Measurements from ENCODE around the gene PCDHGA1.
"Not testable (repeated sequence)": the region's sequence is repeated elsewhere in the genome, so short reads cannot be mapped to it uniquely, and the experiment has no call there.

PCDHGA1 gene

GRCh38 chr5:141430332-141431113 is 100.2 kb downstream of the PCDHGA1 start, which contains the start of gene PCDHGA12:
Gene PCDHGA12, plus strand, starts transcription at chr5:141430507. Its CDS starts 253 bp downstream, at chr5:141430760.
- peaks cover 10% of the 10 kb centered on the region for H3K4me1 Mint-ChIP-seq
- H3K9me3 Mint-ChIP-seq, result peaks cover 13% of the 10 kb centered on the region
- H3K36me3 Mint-ChIP-seq, result peaks cover 11% of the 10 kb centered on the region

GRCh38 chr5:141431286-141431685 is 101.0 kb downstream of the PCDHGA1 start:
- peak overlapping the region; percentile 31 for H3K4me3 Mint-ChIP-seq
- ATAC-seq, result no peak
- peaks cover 13% of the 10 kb centered on the region for H3K9me3 Mint-ChIP-seq
- H3K36me3 Mint-ChIP-seq, result peaks cover 11% of the 10 kb centered on the region
- peaks cover 10% of the 10 kb centered on the region for H3K4me1 Mint-ChIP-seq
- H3K27ac Mint-ChIP-seq, result no peak overlapping the region
- DNase-seq (ENCODE audit: low spot score in 2 of 2), result no peak

More at GRCh38 chr5:141430332-141431113, 100.2 kb downstream of the PCDHGA1 start, which contains the start of gene PCDHGA12:
- no peak for ATAC-seq
- no peak for DNase-seq (ENCODE audit: low spot score in 2 of 2)
- no peak within 1 kb of the TSS for H3K27ac Mint-ChIP-seq
- H3K4me3 Mint-ChIP-seq, result peak within 1 kb of the TSS; percentile 31

- Mint-ChIP-seq H3K36me3 (peaks cover 11% of the 10 kb centered on the region), H3K4me1 (peaks cover 10% of the 10 kb centered on the region), H3K9me3 (peaks cover 13% of the 10 kb centered on the region)
- H3K27ac Mint-ChIP-seq; DNase-seq (ENCODE audit: low spot score in 2 of 2); ATAC-seq; H3K4me3 Mint-ChIP-seq: not testable (repeated sequence)
Measured at GRCh38 chr5:141432308-141432707, 102.0 kb downstream of the PCDHGA1 start.

- peaks cover 11% of the 10 kb centered on the region for H3K36me3 Mint-ChIP-seq
- peaks cover 10% of the 10 kb centered on the region for H3K4me1 Mint-ChIP-seq
- H3K27ac Mint-ChIP-seq; ATAC-seq; DNase-seq (ENCODE audit: low spot score in 2 of 2); H3K4me3 Mint-ChIP-seq: not testable (repeated sequence)
- H3K9me3 Mint-ChIP-seq, result peaks cover 13% of the 10 kb centered on the region
Measured at GRCh38 chr5:141432726-141433125, 102.4 kb downstream of the PCDHGA1 start.

GRCh38 chr5:141434006-141434405 is 103.7 kb downstream of the PCDHGA1 start:
- Mint-ChIP-seq H3K4me1 (peaks cover 10% of the 10 kb centered on the region), H3K9me3 (peaks cover 9% of the 10 kb centered on the region), H3K36me3 (peaks cover 11% of the 10 kb centered on the region), H3K4me3 (no peak overlapping the region), H3K27ac (no peak overlapping the region)
- ATAC-seq, result no peak
- no peak for DNase-seq (ENCODE audit: low spot score in 2 of 2)

GRCh38 chr5:141437221-141437620 is 106.9 kb downstream of the PCDHGA1 start:
- Mint-ChIP-seq H3K9me3 (peaks cover 5% of the 10 kb centered on the region), H3K27ac (no peak overlapping the region), H3K4me3 (no peak overlapping the region), H3K36me3 (no peaks in the 10 kb centered on the region), H3K4me1 (no peaks in the 10 kb centered on the region)
- no peak for ATAC-seq
- DNase-seq (ENCODE audit: low spot score in 2 of 2), result no peak

GRCh38 chr5:141439411-141440141 is 109.3 kb downstream of the PCDHGA1 start:
- Mint-ChIP-seq H3K36me3 (no peaks in the 10 kb centered on the region), H3K9me3 (peaks cover 3% of the 10 kb centered on the region), H3K4me3 (no peak overlapping the region), H3K4me1 (no peaks in the 10 kb centered on the region), H3K27ac (no peak overlapping the region)
- no peak for ATAC-seq
- DNase-seq (ENCODE audit: low spot score in 2 of 2), result no peak

- DNase-seq (ENCODE audit: low spot score in 2 of 2) (no peak), ATAC-seq (no peak)
- no peak overlapping the region for H3K27ac Mint-ChIP-seq
- H3K36me3 Mint-ChIP-seq, result no peaks in the 10 kb centered on the region
- no peak overlapping the region for H3K4me3 Mint-ChIP-seq
- no peaks in the 10 kb centered on the region for H3K4me1 Mint-ChIP-seq
- peaks cover 3% of the 10 kb centered on the region for H3K9me3 Mint-ChIP-seq
Measured at GRCh38 chr5:141440341-141440740, 110.0 kb downstream of the PCDHGA1 start.

- ATAC-seq (no peak), DNase-seq (ENCODE audit: low spot score in 2 of 2) (no peak)
- H3K27ac Mint-ChIP-seq, result no peak overlapping the region
- no peak overlapping the region for H3K4me3 Mint-ChIP-seq
- no peaks in the 10 kb centered on the region for H3K36me3 Mint-ChIP-seq
- H3K4me1 Mint-ChIP-seq, result no peaks in the 10 kb centered on the region
- peaks cover 3% of the 10 kb centered on the region for H3K9me3 Mint-ChIP-seq
Measured at GRCh38 chr5:141441571-141442170, 111.4 kb downstream of the PCDHGA1 start.

- Mint-ChIP-seq H3K9me3 (no peaks in the 10 kb centered on the region), H3K36me3 (no peaks in the 10 kb centered on the region), H3K4me3 (no peak overlapping the region), H3K27ac (no peak overlapping the region), H3K4me1 (no peaks in the 10 kb centered on the region)
- DNase-seq (ENCODE audit: low spot score in 2 of 2), result no peak
- ATAC-seq, result no peak
Measured at GRCh38 chr5:141465351-141465750, 135.0 kb downstream of the PCDHGA1 start.

- H3K4me3 Mint-ChIP-seq, result peak within 1 kb of the TSS; percentile 82
- H3K9me3 Mint-ChIP-seq, result no peaks in the 10 kb centered on the region
- no peaks in the 10 kb centered on the region for H3K36me3 Mint-ChIP-seq
- DNase-seq (ENCODE audit: low spot score in 2 of 2) (no peak), ATAC-seq (peak; percentile 86)
- H3K27ac Mint-ChIP-seq, result no peak within 1 kb of the TSS
- H3K4me1 Mint-ChIP-seq, result peaks cover 32% of the 10 kb centered on the region
Measured at GRCh38 chr5:141475625-141476131, 145.4 kb downstream of the PCDHGA1 start, which contains the start of gene PCDHGC3. Gene PCDHGC3, plus strand, starts transcription at chr5:141475966. Its CDS starts 151 bp downstream, at chr5:141476117.

- H3K4me1 Mint-ChIP-seq, result peaks cover 32% of the 10 kb centered on the region
- DNase-seq (ENCODE audit: low spot score in 2 of 2) (no peak), ATAC-seq (peak; percentile 37)
- no peaks in the 10 kb centered on the region for H3K36me3 Mint-ChIP-seq
- no peaks in the 10 kb centered on the region for H3K9me3 Mint-ChIP-seq
- peak overlapping the region; percentile 82 for H3K4me3 Mint-ChIP-seq
- H3K27ac Mint-ChIP-seq, result no peak overlapping the region
Measured at GRCh38 chr5:141476132-141476911, 146.0 kb downstream of the PCDHGA1 start.

GRCh38 chr5:141477044-141477575 is 146.8 kb downstream of the PCDHGA1 start:
- H3K9me3 Mint-ChIP-seq, result no peaks in the 10 kb centered on the region
- H3K4me1 Mint-ChIP-seq, result peaks cover 32% of the 10 kb centered on the region
- H3K36me3 Mint-ChIP-seq, result no peaks in the 10 kb centered on the region
- no peak for ATAC-seq
- H3K4me3 Mint-ChIP-seq, result peak overlapping the region; percentile 82
- H3K27ac Mint-ChIP-seq, result no peak overlapping the region
- DNase-seq (ENCODE audit: low spot score in 2 of 2), result no peak

GRCh38 chr5:141477815-141478214 is 147.5 kb downstream of the PCDHGA1 start:
- Mint-ChIP-seq H3K27ac (no peak overlapping the region), H3K36me3 (no peaks in the 10 kb centered on the region), H3K4me1 (peaks cover 32% of the 10 kb centered on the region), H3K9me3 (no peaks in the 10 kb centered on the region), H3K4me3 (peak overlapping the region; percentile 82)
- ATAC-seq (no peak), DNase-seq (ENCODE audit: low spot score in 2 of 2) (no peak)
